ENCODE data around the gene SEMA6C.
A peak's percentile ranks its signal among the peaks of the same experiment; 100 is the strongest.

Gene SEMA6C

DNA sequence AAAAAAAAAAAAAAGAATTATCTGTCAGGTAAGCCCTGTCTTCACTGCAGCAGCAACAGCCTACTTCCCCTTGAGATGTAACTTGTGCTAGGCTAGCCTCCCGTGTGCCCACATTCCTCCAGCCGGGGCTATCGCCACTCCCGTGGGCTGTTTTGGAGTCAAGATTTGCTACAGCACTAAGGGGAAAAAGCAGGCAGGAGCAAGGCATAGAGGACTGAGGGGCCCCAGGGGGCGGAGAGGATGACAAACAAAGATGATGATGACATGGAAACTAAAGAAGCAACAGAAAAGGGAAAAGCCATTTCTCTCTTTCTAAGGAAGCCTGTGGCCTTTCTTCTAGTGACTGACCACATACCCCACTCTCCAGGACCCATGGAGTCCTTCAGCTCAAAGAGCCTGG is 11.9 kb upstream of the SEMA6C start:
- DNase-seq = no peak

DNA sequence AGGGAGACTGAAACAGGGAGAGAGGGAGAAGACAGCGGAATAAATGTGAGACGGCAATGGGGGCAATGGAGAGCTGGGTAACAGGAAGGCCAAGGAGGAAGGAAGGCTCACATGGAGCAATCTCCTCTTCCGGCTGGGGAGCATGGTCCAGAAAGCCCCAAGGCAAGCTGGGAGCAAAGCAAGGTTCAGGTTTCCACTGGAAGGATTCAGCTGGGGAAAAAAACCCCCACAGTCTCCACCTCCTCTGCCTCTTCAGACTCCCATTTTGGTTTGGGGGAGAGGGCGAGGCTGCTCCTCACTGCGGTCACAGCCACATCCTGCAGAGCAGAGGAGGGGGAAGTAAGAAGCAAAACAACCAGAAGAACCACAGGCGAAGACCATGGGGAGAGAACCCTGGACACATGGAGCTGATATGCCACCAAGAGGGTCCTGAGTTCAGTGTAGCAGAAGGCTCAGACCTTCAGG is 10.7 kb upstream of the SEMA6C start:
- DNase-seq = peak; percentile 43

GRCh38 chr1:151156515-151156819 is 10.0 kb upstream of the SEMA6C start, which contains the start of gene TNFAIP8L2:
TSS of gene TNFAIP8L2 (plus strand) at chr1:151156649. CDS start at chr1:151158698, 2,049 bp downstream.
- peak; percentile 64 for DNase-seq

DNA sequence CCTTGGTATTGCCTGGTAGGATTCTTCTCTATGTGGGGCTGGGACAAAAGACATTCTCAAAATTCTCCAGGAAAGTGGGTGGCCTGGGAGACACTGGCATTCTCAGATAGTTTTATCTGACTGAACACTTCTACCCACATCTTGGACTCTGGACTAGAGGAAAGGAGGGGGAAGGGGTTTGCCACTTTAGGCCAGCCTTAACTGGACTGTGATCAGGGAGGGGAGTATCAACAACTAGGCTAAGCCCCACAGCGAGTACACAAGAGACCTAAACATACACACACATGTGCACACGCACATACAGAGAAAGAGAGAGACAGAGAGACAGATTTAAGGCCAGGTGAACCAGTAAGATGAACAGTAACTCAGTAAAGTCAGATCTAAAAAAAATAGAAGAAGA is 1.2 kb upstream of the SEMA6C start:
- DNase-seq = no peak

DNA sequence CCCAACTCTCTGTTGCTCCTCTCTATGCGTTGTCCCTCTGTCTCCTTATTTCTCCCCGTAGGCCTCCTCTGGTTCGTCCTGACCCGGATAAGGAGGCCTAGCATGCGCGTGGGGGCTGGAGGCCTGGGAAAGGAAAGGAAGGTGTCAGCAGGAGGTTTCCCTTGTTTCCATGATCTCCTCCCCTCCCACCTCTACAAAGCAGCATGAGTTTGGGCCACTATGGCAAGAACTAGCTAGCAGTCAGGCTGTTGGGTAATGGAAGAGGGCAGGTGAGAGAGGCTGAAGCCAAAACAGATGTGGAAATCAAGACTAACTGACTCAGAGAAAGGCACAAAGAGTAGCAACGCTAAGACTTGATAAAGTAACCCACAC is 687 bp upstream of the SEMA6C start:
- DNase-seq = no peak

DNA sequence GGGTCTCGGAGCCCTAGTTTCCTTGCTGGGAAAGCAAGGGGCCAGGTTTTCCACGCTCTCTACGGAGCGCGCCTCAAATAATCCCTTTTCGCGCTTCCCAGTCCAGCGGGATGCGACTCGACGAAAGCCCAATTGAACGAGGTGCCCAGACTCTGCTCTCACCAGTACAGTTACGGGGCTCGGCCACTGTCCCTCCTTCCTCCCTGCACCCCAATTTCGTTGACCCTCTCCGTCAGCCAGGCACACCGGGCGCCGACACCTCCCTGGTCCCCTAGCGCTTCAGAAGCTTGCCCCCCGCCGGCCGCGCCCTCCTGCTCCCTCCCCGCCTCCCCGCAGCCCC is 389 bp downstream of the SEMA6C start:
- DNase-seq = no peak

- no peak for DNase-seq
These were observed 943 bp downstream of the SEMA6C start for GRCh38 chr1:151145304-151146071.

DNA sequence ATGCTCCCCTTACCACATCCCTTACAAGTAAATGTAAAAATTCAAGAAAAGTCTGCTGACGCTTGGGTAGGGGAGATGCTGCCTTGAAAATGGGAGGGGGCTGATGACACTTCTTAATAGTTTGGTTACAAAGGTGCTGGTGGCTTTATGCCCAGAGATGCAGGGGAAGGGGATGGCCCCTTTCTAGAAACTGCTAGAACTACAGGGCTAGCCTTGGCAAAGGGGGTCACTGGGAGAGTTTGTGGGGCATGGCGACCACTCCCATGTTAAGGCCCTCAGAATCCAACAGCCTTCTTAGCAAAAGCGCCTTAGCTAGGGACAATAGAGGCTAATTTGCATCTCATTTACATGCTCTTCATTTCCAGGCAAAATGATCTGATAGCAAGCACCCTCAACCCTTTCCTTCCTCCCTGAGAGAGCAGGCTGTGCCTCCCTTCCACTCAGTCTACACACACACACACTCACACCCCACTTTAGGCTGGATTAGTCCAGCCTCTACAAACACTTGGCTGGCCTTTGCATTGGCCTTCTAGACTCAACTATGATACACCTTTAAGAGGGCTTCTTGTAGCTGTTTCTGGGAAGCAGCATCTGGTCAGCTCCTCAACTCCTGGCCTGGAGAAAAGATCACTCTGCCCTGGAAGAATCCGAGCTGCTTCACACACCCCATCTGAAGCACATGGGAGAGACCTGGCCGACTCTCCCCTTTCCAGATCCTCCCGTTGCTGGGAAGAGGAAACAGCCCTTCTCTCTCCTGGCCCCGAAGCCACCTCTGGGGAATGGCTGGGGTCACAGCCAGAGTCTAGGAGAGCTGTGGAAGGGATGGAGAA is 1.7 kb downstream of the SEMA6C start:
- DNase-seq = no peak

DNA sequence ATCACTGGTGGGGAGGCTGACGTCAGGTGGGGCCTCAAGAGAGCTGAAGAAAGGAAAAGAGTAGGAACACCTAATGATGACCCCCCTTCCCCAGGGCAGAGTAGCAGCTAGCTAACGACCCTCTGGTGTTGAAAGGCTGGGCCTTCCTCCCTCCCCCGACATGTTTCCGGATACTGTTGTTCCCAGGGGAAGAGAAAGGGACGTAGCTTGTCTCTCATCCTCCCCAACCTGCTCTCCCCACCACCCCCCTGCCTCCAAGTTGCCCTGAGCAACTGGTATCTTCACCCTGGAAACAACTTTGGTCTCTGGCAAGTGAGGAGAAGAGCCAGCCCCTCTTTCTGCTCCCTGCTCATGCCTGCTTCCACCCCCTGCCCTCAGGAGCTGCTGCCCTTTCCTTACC is 2.4 kb downstream of the SEMA6C start:
- no peak for DNase-seq

- no peak for DNase-seq
These were observed 3.4 kb downstream of the SEMA6C start for GRCh38 chr1:151143057-151143435.

GRCh38 chr1:151142411-151143056 is 3.9 kb downstream of the SEMA6C start:
- DNase-seq = no peak

DNA sequence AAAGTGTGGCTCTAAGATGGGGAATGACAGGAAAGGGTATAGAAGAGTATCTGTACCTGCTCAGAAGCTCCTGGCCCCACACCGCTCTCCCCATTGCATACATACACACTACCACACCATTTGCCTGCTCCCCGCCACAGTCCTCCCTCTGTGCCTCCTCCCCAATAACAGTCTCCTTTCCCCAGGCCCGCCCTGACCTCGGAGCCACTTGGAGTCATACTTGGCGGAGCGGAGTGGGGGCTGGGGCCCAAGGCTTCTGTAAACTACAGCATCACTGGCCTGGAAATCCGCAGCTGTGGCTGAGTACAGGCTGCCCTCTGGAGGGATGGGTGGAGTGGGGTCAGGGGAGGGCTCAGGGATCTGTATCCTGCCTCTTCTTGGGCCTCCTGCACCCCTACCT is 8.6 kb downstream of the SEMA6C start:
- DNase-seq = no peak

GRCh38 chr1:151135433-151136385 is 10.7 kb downstream of the SEMA6C start:
- no peak for DNase-seq

DNA sequence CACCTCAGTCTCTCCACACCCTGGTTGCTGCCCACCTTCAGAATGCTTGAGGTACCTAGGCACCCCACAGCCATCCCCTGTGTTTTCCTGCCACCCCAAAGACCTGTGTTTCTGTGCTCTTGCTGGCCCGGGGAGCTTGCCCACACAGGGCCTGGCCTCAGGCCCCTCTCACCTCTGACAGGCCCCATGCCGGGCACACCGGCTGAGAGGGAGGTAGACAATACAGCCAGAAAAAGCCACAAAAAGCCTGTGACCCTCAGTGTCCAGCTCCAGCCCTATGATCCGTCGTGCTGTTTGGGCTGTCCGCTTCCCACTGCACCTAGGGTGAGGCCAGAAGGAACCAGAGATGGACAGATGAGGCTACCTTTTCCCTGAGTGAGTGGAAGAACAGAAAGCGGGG is 11.4 kb downstream of the SEMA6C start:
- no peak for DNase-seq

- DNase-seq = no peak
These were observed 12.0 kb downstream of the SEMA6C start for GRCh38 chr1:151134396-151134795.

DNA sequence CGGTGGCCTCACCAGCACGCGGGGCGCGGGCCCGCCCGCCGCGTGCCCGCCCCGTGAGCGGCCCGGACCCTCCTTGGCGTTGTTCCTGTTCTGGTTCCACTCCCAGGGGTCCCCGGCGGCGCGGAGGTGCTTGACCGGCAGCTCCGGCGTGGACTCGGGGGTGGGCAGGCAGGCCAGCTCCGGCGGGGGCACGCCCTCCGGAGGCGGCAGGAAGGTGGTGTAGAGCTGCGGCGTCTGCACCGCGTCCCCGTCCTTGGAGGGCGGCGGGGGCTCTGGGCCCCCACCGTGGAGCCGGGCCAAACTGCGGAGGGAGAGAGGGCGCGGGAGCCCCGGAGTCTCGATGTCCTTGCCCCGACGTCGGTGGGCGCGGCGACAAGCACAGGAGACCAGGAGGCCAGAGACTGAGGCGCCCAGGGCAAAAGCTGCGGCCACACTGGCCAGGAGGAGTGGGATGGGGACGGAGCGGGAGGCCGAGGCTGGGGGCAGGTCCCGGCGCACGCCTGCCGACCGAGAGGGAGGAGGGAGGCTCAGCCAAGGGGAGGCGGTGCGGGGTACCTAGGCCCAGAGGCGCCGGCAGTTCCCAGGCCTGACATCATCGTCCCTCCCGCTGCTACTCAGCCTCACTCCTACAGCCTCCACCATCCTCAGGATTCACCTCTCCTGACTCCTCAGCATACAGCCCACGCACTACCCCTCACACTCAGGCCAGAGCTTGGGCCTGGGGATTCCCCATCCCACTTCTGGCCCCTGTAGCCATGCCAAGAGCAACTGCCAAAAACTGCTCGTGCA is 13.2 kb downstream of the SEMA6C start:
- no peak for DNase-seq

GRCh38 chr1:151132335-151133017 is 14.0 kb downstream of the SEMA6C start:
- no peak for DNase-seq

GRCh38 chr1:151131701-151132334 is 14.6 kb downstream of the SEMA6C start:
- no peak for DNase-seq

DNA sequence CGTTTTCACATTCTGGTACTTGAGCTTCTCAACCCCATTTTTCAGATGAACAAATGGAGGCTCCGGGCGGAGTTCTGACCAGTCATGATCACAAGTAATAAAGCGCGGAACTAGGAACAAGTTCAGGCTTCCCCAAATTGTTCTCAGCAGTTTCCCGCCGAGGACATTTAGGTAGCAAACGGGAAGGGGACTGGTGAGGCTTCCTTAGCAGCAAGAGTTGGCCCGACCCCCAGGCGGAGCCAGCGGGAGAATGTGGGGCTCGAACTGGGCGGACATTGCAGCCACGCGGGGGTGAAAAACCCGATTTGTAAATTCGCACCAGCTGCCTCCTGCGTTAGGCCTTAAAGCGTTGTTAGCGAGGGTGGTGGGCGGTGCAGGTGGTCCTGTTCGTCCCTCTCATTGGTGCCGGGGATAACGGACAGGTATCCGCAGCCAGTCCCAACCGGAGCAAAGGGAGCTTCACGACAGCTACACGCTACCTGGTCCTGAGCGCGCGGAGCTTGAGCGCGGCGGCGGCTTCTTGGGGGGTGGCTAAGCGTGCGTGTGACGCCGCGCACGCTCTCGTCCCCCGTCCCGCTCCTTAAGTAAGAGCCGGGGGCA is 15.3 kb downstream of the SEMA6C start:
- peak; percentile 55 for DNase-seq

DNA sequence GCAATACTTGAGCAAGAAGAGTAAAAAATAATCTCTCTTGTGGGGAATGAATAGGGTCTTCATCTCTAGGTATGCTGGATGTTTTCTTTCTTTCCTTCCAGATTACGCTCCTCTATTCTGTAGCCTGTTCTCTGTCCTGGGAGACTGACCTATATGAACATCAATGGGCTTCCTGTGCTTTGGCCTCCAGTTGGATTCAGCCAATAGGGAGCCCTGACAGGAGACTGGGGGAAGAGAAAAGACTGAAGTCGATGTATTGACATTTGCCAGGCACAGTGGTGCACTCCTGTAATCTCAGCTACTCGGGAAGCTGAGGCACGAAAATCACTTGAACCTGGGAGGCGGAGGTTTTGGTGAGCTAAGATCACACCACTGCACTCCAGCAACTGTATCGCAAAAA is 17.6 kb downstream of the SEMA6C start:
- no peak for DNase-seq

All from effector CD4-positive, alpha-beta T cell (primary cell).